HepG2 (cell line): Measurements from ENCODE around the gene ULBP1. TPM values are rescaled to one million over a fixed set of nuclear protein-coding genes. Genes with fewer than 3 reads are reported as not detected.

Experiments used
- ATAC-seq: fragments of 200-7000 bp; cut with Tn5 transposase; 3 replicates; pipeline ENCODE4 v1.9.1; 2020; ENCODE audit warnings: mild to moderate bottlenecking, moderate library complexity
- BruUV-seq: library from RNA; stranded (reverse); fragments of 400-500 nt; replicated peaks from 2 replicates; lab custom pipeline; 2021; lab: Mats Ljungman, UMichigan
- CTCF ChIA-PET: fragments of 300-600 bp; formaldehyde crosslinking; extraction: SDS; loops from one replicate; lab custom pipeline; 2021; ENCODE audit warnings: low total read pairs, inconsistent platforms, low intra/inter-chr PET ratio; lab: Yijun Ruan, JAX
- POLR2A ChIA-PET: fragments of 350-600 bp; sonication (Branson Sonifier 250); formaldehyde crosslinking; loops from one replicate; lab custom pipeline; 2020; ENCODE audit warnings: antibody characterized with exemption, inconsistent platforms; lab: Yijun Ruan, JAX
- DNase-seq: peaks from one replicate; pipeline ENCODE4 v3.0.0-alpha.2; 2015; ENCODE audit warnings: low spot score
- FAIRE-seq: peaks from 3 replicates; lab custom pipeline; 2011; peaks lifted over from hg19 to GRCh38; lab: Jason Lieb, UNC
- H2AFZ ChIP-seq: one replicate; pipeline ENCODE4 v1.6.1; 2011; ENCODE audit warnings: low read length, inconsistent platforms
- H3K27ac ChIP-seq: fragments of 300-600 bp; 3 replicates; pipeline ENCODE4 v1.8.0; 2011; ENCODE audit warnings: mixed run types, mild to moderate bottlenecking, mixed read lengths, low read length, inconsistent platforms; ENCODE audit not compliant: insufficient read depth; ENCODE audit errors: extremely low read length
- H3K27me3 ChIP-seq, 2 experiments: fragments of 200-600 bp in 1 of 2; 2 replicates in 1 of 2; 3 replicates in 1 of 2; pipeline versions ENCODE4 v1.6.0 to v1.8.0; 2011; ENCODE audit warnings: low read length in 2 of 2, mild to moderate bottlenecking in 2 of 2, moderate library complexity in 2 of 2, inconsistent platforms in 1 of 2; ENCODE audit not compliant: insufficient read depth in 2 of 2, control insufficient read depth in 1 of 2
- H3K36me3 ChIP-seq, 2 experiments: fragments of 200-600 bp in 1 of 2; replicated peaks in 1 of 2; 2 replicates in 1 of 2; 3 replicates in 1 of 2; pipeline versions ENCODE4 v1.5.1 to v1.8.0; 2011; ENCODE audit warnings: low read length in 2 of 2, inconsistent platforms in 1 of 2; ENCODE audit not compliant: insufficient read depth in 2 of 2, control insufficient read depth in 1 of 2
- H3K4me1 ChIP-seq: 2 replicates; pipeline ENCODE4 v1.5.1; 2012; ENCODE audit warnings: low read length, inconsistent platforms; ENCODE audit not compliant: insufficient read depth
- H3K4me2 ChIP-seq: 2 replicates; pipeline ENCODE4 v1.6.0; 2011; ENCODE audit warnings: low read depth, low read length, inconsistent platforms
- H3K4me3 ChIP-seq, 3 experiments: fragments of 200-600 bp in 1 of 3; sonication (generic), shearing (Covaris generic) in 1 of 3; replicated peaks in 1 of 3; 2 replicates each; pipeline ENCODE4 v1.5.1; 2011 to 2016; ENCODE audit warnings: low read length in 3 of 3, inconsistent platforms in 2 of 3, low read depth in 2 of 3, mild to moderate bottlenecking in 2 of 3, control low read depth in 1 of 3, mixed read lengths in 1 of 3; ENCODE audit not compliant: insufficient read depth in 1 of 3
- H3K79me2 ChIP-seq: one replicate; pipeline ENCODE4 v1.6.1; 2011; ENCODE audit warnings: low read length, inconsistent platforms; ENCODE audit not compliant: insufficient read depth
- H3K9ac ChIP-seq: 2 replicates; pipeline ENCODE4 v1.6.0; 2011; ENCODE audit warnings: mild to moderate bottlenecking, low read depth, low read length, inconsistent platforms; ENCODE audit not compliant: insufficient read depth
- H3K9me3 ChIP-seq: 2 replicates; pipeline ENCODE4 v1.5.1; 2012; ENCODE audit warnings: mild to moderate bottlenecking, low read length
- H4K20me1 ChIP-seq: 2 replicates; pipeline ENCODE4 v1.6.0; 2011; ENCODE audit warnings: inconsistent platforms, mild to moderate bottlenecking, low read length, moderate library complexity; ENCODE audit not compliant: insufficient read depth
- FOSL2 ChIP-seq: sonication (generic); formaldehyde crosslinking; IDR thresholded peaks from 2 replicates; pipeline ENCODE4 v1.4.0; 2020; ENCODE audit warnings: missing genetic modification reagents
- GFI1 ChIP-seq: sonication (generic); formaldehyde crosslinking; IDR thresholded peaks from 2 replicates; pipeline ENCODE4 v1.5.0; 2020; ENCODE audit warnings: missing genetic modification reagents, mild to moderate bottlenecking, borderline replicate concordance
- HOMEZ ChIP-seq: IDR thresholded peaks from 2 replicates; pipeline ENCODE4 v1.6.1; 2016; ENCODE audit warnings: low read depth
- PHF20 ChIP-seq: sonication (generic); formaldehyde crosslinking; IDR thresholded peaks from 2 replicates; pipeline ENCODE4 v1.5.0; 2020; ENCODE audit warnings: mild to moderate bottlenecking, missing genetic modification reagents
- ZNF891 ChIP-seq: sonication (generic); formaldehyde crosslinking; IDR thresholded peaks from 2 replicates; pipeline ENCODE4 v1.5.0; 2020; ENCODE audit warnings: mild to moderate bottlenecking, missing genetic modification reagents
- WGBS: methylation state at CpG from one replicate; pipeline ENCODE4 v1.1.6; 2017; ENCODE audit warnings: low lambda C conversion rate; 5-methylcytosine and 5-hydroxymethylcytosine counted together
- in situ Hi-C: cut with HindIII; loops from 2 replicates; pipeline ENCODE4 v1.10.0; 2017; ENCODE audit warnings: low pct_unique_long_range_greater_than_20kb; ENCODE audit not compliant: extremely low pct_ligation_motif_present
- intact Hi-C: fragments of 100-400 bp; cut with micrococcal nuclease; formaldehyde crosslinking; loops from one replicate; pipeline ENCODE4 v1.10.0; 2022; ENCODE audit not compliant: unreplicated experiment
- polyA plus RNA-seq, 8 experiments: library from polyadenylated mRNA; depleted of rRNA in 3 of 8; stranded (reverse) in 7 of 8; unstranded in 1 of 8; fragments of >200 nt; fragmentation: Illumina TruSeq in 4 of 8; extraction: Trizol in 4 of 8; gene quantifications; 2 replicates each; pipeline versions ENCODE4 v1.2.1 to v1.2.3, GENCODE V29; 2011 to 2016; ENCODE audit warnings: low read depth in 4 of 8, missing spikeins in 1 of 8, mixed read lengths in 1 of 8; ENCODE audit not compliant: insufficient read depth in 1 of 8
- total RNA-seq, 5 experiments: library from RNA; depleted of rRNA; stranded (reverse); fragments of >200 nt; fragmentation: Illumina TruSeq; extraction: Trizol; gene quantifications; 2 replicates each; pipeline ENCODE4 v1.2.3, GENCODE V29; 2016; ENCODE audit warnings: low read depth in 1 of 5
- TF ChIP-seq, protein P1 (sequence below): sonication (generic); formaldehyde crosslinking; IDR thresholded peaks from 2 replicates; pipeline ENCODE4 v1.4.0; 2020; ENCODE audit warnings: mild to moderate bottlenecking, low read depth, missing genetic modification reagents

The ULBP1 gene
- total and polyA plus RNA-seq, 2 of the 13 experiments (the other 11 are each of a cell fraction or from before 2014, with no cell fraction given) = 0.04 to 0.09 TPM

DNA sequence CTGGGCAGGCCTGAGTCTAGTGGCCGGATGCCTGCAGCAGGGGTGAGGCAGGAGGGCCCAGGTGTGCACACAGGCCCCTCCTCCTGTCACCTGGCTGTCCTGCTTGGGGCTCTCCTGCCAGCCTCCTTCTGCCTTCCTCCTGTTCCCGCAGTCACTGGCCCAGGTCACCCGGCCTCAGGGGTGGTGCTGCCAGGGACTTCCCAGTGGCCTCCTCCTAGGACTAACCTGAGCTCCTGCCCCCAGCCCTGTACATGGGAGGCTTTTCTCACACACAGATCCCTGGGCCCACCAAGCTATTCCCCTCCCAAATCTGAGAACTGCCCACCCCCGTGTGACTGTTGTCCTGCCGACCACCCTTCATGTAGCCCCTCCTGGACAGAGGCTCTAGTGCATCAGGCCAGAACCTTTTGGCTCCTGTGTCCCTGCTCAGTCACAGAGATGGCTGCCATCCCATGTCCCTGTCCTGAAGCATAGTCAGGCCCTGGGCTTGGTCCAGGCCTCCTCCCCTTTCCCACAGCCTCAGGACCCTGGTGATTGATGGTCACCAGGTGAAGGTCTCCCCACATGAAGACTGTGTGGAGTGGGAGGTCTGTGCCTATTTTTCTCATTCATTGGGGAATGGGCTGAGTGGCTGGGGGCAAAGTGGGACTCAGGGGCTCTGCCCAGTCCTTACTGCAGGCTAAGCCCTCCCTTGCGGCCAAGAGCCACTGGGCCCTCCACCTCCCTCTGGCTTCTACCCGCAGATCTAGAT is 1.1 kb upstream of the ULBP1 start (continued):
- TF ChIP-seq, protein P1, sequence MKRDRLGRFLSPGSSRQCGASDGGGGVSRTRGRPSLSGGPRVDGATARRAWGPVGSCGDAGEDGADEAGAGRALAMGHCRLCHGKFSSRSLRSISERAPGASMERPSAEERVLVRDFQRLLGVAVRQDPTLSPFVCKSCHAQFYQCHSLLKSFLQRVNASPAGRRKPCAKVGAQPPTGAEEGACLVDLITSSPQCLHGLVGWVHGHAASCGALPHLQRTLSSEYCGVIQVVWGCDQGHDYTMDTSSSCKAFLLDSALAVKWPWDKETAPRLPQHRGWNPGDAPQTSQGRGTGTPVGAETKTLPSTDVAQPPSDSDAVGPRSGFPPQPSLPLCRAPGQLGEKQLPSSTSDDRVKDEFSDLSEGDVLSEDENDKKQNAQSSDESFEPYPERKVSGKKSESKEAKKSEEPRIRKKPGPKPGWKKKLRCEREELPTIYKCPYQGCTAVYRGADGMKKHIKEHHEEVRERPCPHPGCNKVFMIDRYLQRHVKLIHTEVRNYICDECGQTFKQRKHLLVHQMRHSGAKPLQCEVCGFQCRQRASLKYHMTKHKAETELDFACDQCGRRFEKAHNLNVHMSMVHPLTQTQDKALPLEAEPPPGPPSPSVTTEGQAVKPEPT (CRISPR knock-in tag) = no peak
- TF ChIP-seq GFI1 = no peak
- TF ChIP-seq PHF20 (CRISPR knock-in tag) = no peak

- CTCF ChIA-PET = no interaction called here
- FAIRE-seq (no peak), DNase-seq (no peak), ATAC-seq (no peak)
- Histone ChIP-seq H2AFZ (no peak overlapping the region), H3K9ac (no peak overlapping the region), H3K4me3 (peak overlapping the region in 1 of 3 experiments; percentile 17; a peak in 1 of 6 replicates), H3K79me2 (no peaks in the 10 kb centered on the region), H3K36me3 (no peaks in the 10 kb centered on the region), H3K27me3 (peaks cover 5 to 42% of the 10 kb centered on the region in 2 experiments), H3K9me3 (no peaks in the 10 kb centered on the region), H4K20me1 (no peaks in the 10 kb centered on the region), H3K4me2 (peak overlapping the region; percentile 49), H3K27ac (no peak overlapping the region), H3K4me1 (peaks cover 4% of the 10 kb centered on the region; the same call in 1 of the 2 replicates)
- TF ChIP-seq FOSL2 (CRISPR knock-in tag) = 0 out of 2 replicates have a peak, but pooled peaks have one; percentile 37
- TF ChIP-seq ZNF891 (CRISPR knock-in tag) = 0 out of 2 replicates have a peak, but pooled peaks have one; percentile 47
- no peak for TF ChIP-seq HOMEZ
- no TSS peak for BruUV-seq
- intact Hi-C loops = no loop called here
- 26% methylated on average over 8 of the region's 8 CpGs for WGBS
- POLR2A ChIA-PET = no interaction called here
- in situ Hi-C loops = no loop called here
These were observed 606 bp upstream of the ULBP1 start for GRCh38 chr6:149963212-149963461.
